NCI-H1048 (cell line): ENCODE measurements around the gene ZNF780A.
"Not testable (repeated sequence)": the region's sequence is repeated elsewhere in the genome, so short reads cannot be mapped to it uniquely, and the experiment has no call there.

Experiments
- DNase-seq: peaks from one replicate; lab custom pipeline; 2025; lab: John Stamatoyannopoulos, UW

Gene ZNF780A

GRCh38 chr19:40090241-40091204 is at the start of gene ZNF780A:
TSS of gene ZNF780A (minus strand) at chr19:40090943. CDS start at chr19:40084753, 6,190 bp downstream.
- DNase-seq = no peak

- DNase-seq = no peak
These were observed 49.0 kb upstream of the ZNF780A start for GRCh38 chr19:40139533-40140287.

GRCh38 chr19:40136818-40137217 is 46.1 kb upstream of the ZNF780A start:
- no peak for DNase-seq

GRCh38 chr19:40134866-40135265 is 44.1 kb upstream of the ZNF780A start:
- no peak for DNase-seq

- no peak for DNase-seq
These were observed 42.7 kb upstream of the ZNF780A start for GRCh38 chr19:40133491-40133890.

- no peak for DNase-seq
These were observed 39.3 kb upstream of the ZNF780A start for GRCh38 chr19:40130013-40130412.

- no peak for DNase-seq
These were observed 38.7 kb upstream of the ZNF780A start for GRCh38 chr19:40129425-40129824.

- no peak for DNase-seq
These were observed 38.2 kb upstream of the ZNF780A start for GRCh38 chr19:40128991-40129390.

GRCh38 chr19:40119380-40119779 is 28.6 kb upstream of the ZNF780A start:
- DNase-seq = no peak

- DNase-seq = not testable (repeated sequence)
These were observed 27.9 kb upstream of the ZNF780A start for GRCh38 chr19:40118638-40119037.

GRCh38 chr19:40116075-40116474 is 25.3 kb upstream of the ZNF780A start:
- DNase-seq = no peak

GRCh38 chr19:40114119-40114518 is 23.4 kb upstream of the ZNF780A start:
- not testable (repeated sequence) for DNase-seq

- DNase-seq = not testable (repeated sequence)
These were observed 21.5 kb upstream of the ZNF780A start for GRCh38 chr19:40112271-40112670.

GRCh38 chr19:40110570-40110969 is 19.8 kb upstream of the ZNF780A start:
- DNase-seq = no peak

GRCh38 chr19:40104754-40105153 is 14.0 kb upstream of the ZNF780A start:
- DNase-seq = no peak

- no peak for DNase-seq
These were observed 12.9 kb upstream of the ZNF780A start for GRCh38 chr19:40103600-40103999.

- DNase-seq = no peak
These were observed 11.1 kb upstream of the ZNF780A start for GRCh38 chr19:40101813-40102212.

- DNase-seq = no peak
These were observed 2.7 kb upstream of the ZNF780A start for GRCh38 chr19:40093416-40093815.

- DNase-seq = no peak
These were observed 724 bp upstream of the ZNF780A start for GRCh38 chr19:40091205-40092129.

GRCh38 chr19:40089462-40089861 is 1.3 kb downstream of the ZNF780A start:
- no peak for DNase-seq

GRCh38 chr19:40088299-40089047 is 2.3 kb downstream of the ZNF780A start:
- no peak for DNase-seq
